ENCODE data around the gene DHX8.

GRCh38 chr17:43572368-43572980 lies 88.7 kb downstream of the DHX8 start:
- TF ChIP-seq EP300 (IDR thresholded peaks at IDR 0.05; ENCODE audit: borderline replicate concordance in 1 of 2, low read depth in 1 of 2, low read length in 1 of 2) (no peak), JUND (IDR thresholded peaks at IDR 0.05) (peak; percentile 34; the same call in 1 of the 2 replicates), MAX (IDR thresholded peaks at IDR 0.05; ENCODE audit: low read depth) (no peak), FOXM1 (IDR thresholded peaks at IDR 0.05; ENCODE audit: low read depth) (no peak), RFX5 (IDR thresholded peaks at IDR 0.05; ENCODE audit: low read length) (no peak), SMC3 (IDR thresholded peaks at IDR 0.05; ENCODE audit: low read depth, low read length) (no peak), CTCF (IDR thresholded peaks at IDR 0.05) (no peak), FOXJ3 (CRISPR knock-in tag; IDR thresholded peaks at IDR 0.05) (no peak), ELF1 (IDR thresholded peaks at IDR 0.05) (no peak), RAD21 (IDR thresholded peaks at IDR 0.05; ENCODE audit: low read length) (no peak), YY1 (IDR thresholded peaks at IDR 0.05; ENCODE audit: low read depth) (no peak), TCF12 (IDR thresholded peaks at IDR 0.05) (0 out of 2 replicates have a peak, but pooled peaks have one; percentile 17), POLR2AphosphoS5 (IDR thresholded peaks at IDR 0.05; ENCODE audit: low read depth, low read length) (no peak), GATA2 (CRISPR knock-in tag; IDR thresholded peaks at IDR 0.05) (no peak)

All from SK-N-SH (cell line).